Thoracic aorta (tissue), 2 donors: ENCODE measurements around the gene MCC. TPM values are rescaled to one million over a fixed set of nuclear protein-coding genes. Genes with fewer than 3 reads are reported as not detected.

Experiments used
- ATAC-seq: fragments of 150-250 bp; one replicate; pipeline ENCODE4 v1.8.0; 2017; ENCODE audit warnings: low read depth; ENCODE audit not compliant: insufficient number of reproducible peaks, low FRiP score
- DNase-seq: peaks from one replicate; pipeline ENCODE4 v3.0.0-alpha.2; 2020; ENCODE audit warnings: low spot score
- H3K27ac ChIP-seq, 2 donors: fragments of 200-600 bp; sonication (generic); 1 replicate in 1 of 2; 2 replicates in 1 of 2; pipeline ENCODE4 v1.5.1; 2016; ENCODE audit warnings: mild to moderate bottlenecking in 2 of 2, moderate library complexity in 2 of 2
- H3K27me3 ChIP-seq: fragments of 200-600 bp; sonication (generic); replicated peaks from 2 replicates; pipeline ENCODE4 v1.6.0; 2016; ENCODE audit warnings: mild to moderate bottlenecking; ENCODE audit not compliant: insufficient read depth
- H3K36me3 ChIP-seq: fragments of 200-600 bp; sonication (generic); one replicate; pipeline ENCODE4 v1.5.1; 2016
- H3K4me1 ChIP-seq, 2 donors: fragments of 200-600 bp; sonication (generic); 1 replicate in 1 of 2; 2 replicates in 1 of 2; pipeline versions ENCODE4 v1.5.1 to v1.6.0; 2016; ENCODE audit warnings: low read depth in 2 of 2, mild to moderate bottlenecking in 1 of 2; ENCODE audit not compliant: control insufficient read depth in 1 of 2
- H3K4me3 ChIP-seq: fragments of 200-600 bp; sonication (generic); 2 replicates; pipeline ENCODE4 v1.5.1; 2016; ENCODE audit warnings: mild to moderate bottlenecking
- H3K9me3 ChIP-seq: fragments of 200-600 bp; sonication (generic); 2 replicates; pipeline ENCODE4 v1.5.1; 2016
- CTCF ChIP-seq: fragments of 200-600 bp; sonication (generic); IDR thresholded peaks from one replicate; pipeline ENCODE4 v1.5.1; 2019; ENCODE audit warnings: antibody characterized with exemption
- total RNA-seq, 2 donors: library from RNA; depleted of rRNA; stranded (reverse); fragments of >200 nt; gene quantifications; one replicate each; pipeline versions ENCODE4 v1.1.0 to v1.2.3, GENCODE V29; 2016

MCC gene
- total RNA-seq, 2 donors from 2014 or later: 14.6 to 27.2 TPM

GRCh38 chr5:113108485-113108884 lies 379.8 kb downstream of the MCC start:
- H3K36me3 ChIP-seq: no peaks in the 10 kb centered on the region

GRCh38 chr5:113106821-113107220 lies 381.4 kb downstream of the MCC start:
- no peak overlapping the region for H3K27ac ChIP-seq
- DNase-seq: no peak
- H3K4me3 ChIP-seq: no peak overlapping the region
- no peak for ATAC-seq
- TF ChIP-seq CTCF: no peak
- no peaks in the 10 kb centered on the region for H3K27me3 ChIP-seq
- H3K9me3 ChIP-seq: no peaks in the 10 kb centered on the region
- no peaks in the 10 kb centered on the region for H3K4me1 ChIP-seq
- no peaks in the 10 kb centered on the region for H3K36me3 ChIP-seq

More at GRCh38 chr5:113108485-113108884, 379.8 kb downstream of the MCC start:
- H3K4me3 ChIP-seq: no peak overlapping the region
- H3K27me3 ChIP-seq: no peaks in the 10 kb centered on the region
- no peaks in the 10 kb centered on the region for H3K4me1 ChIP-seq
- H3K27ac ChIP-seq: no peak overlapping the region
- no peak for ATAC-seq
- DNase-seq: no peak
- no peaks in the 10 kb centered on the region for H3K9me3 ChIP-seq
- no peak for TF ChIP-seq CTCF

- Histone ChIP-seq H3K4me3 (no peak overlapping the region), H3K27ac (no peak overlapping the region), H3K36me3 (no peaks in the 10 kb centered on the region), H3K9me3 (no peaks in the 10 kb centered on the region), H3K27me3 (no peaks in the 10 kb centered on the region), H3K4me1 (no peaks in the 10 kb centered on the region)
- DNase-seq (no peak), ATAC-seq (no peak)
- no peak for TF ChIP-seq CTCF
Observed at GRCh38 chr5:113105693-113106280, 382.5 kb downstream of the MCC start.

GRCh38 chr5:113103330-113103729 lies 384.9 kb downstream of the MCC start:
- TF ChIP-seq CTCF: no peak
- no peak overlapping the region for H3K27ac ChIP-seq
- no peak for ATAC-seq

GRCh38 chr5:113102121-113102531 lies 386.1 kb downstream of the MCC start:
- ATAC-seq: no peak
- H3K4me1 ChIP-seq: no peaks in the 10 kb centered on the region
- TF ChIP-seq CTCF: no peak
- DNase-seq: no peak
- no peak overlapping the region for H3K4me3 ChIP-seq
- H3K27me3 ChIP-seq: no peaks in the 10 kb centered on the region
- no peaks in the 10 kb centered on the region for H3K9me3 ChIP-seq
- no peak overlapping the region for H3K27ac ChIP-seq
- no peaks in the 10 kb centered on the region for H3K36me3 ChIP-seq

More at GRCh38 chr5:113103330-113103729, 384.9 kb downstream of the MCC start:
- Histone ChIP-seq H3K27me3 (no peaks in the 10 kb centered on the region), H3K4me3 (no peak overlapping the region), H3K9me3 (no peaks in the 10 kb centered on the region), H3K4me1 (no peaks in the 10 kb centered on the region), H3K36me3 (no peaks in the 10 kb centered on the region)
- DNase-seq: no peak
